Liver (tissue), 9 donors: ENCODE data around the gene ERH. TPM values are rescaled to one million over a fixed set of nuclear protein-coding genes. Genes with fewer than 3 reads are reported as not detected.

Experiments
- DNase-seq: peaks from one replicate; pipeline ENCODE4 v3.0.0-alpha.2; 2017; ENCODE audit warnings: low spot score
- H3K27ac ChIP-seq, 2 donors: one replicate each; pipeline ENCODE4 v1.7.0; 2013; ENCODE audit warnings: inconsistent platforms in 2 of 2, low read length in 2 of 2, control low read depth in 1 of 2, low read depth in 1 of 2, mild to moderate bottlenecking in 1 of 2
- H3K27me3 ChIP-seq, 4 donors: one replicate each; pipeline versions ENCODE4 v1.6.1 to v1.7.0; 2013; ENCODE audit warnings: low read length in 3 of 4, inconsistent platforms in 1 of 4, mild to moderate bottlenecking in 1 of 4, moderate library complexity in 1 of 4; ENCODE audit not compliant: control insufficient read depth in 4 of 4, insufficient read depth in 4 of 4
- H3K36me3 ChIP-seq, 4 donors: one replicate each; pipeline versions ENCODE4 v1.6.1 to v1.7.0; 2013; ENCODE audit warnings: low read length in 3 of 4, mild to moderate bottlenecking in 3 of 4, low read depth in 1 of 4, moderate library complexity in 1 of 4; ENCODE audit not compliant: control insufficient read depth in 4 of 4, insufficient read depth in 3 of 4
- H3K4me1 ChIP-seq, 4 donors: one replicate each; pipeline versions ENCODE4 v1.6.1 to v1.7.0; 2013; ENCODE audit warnings: low read length in 3 of 4, mild to moderate bottlenecking in 3 of 4, moderate library complexity in 1 of 4; ENCODE audit not compliant: control insufficient read depth in 4 of 4, insufficient read depth in 4 of 4
- H3K4me3 ChIP-seq, 3 donors: one replicate each; pipeline versions ENCODE4 v1.6.1 to v1.7.0; 2013; ENCODE audit warnings: low read length in 3 of 3, control low read depth in 1 of 3, low read depth in 1 of 3, mild to moderate bottlenecking in 1 of 3
- H3K9ac ChIP-seq, 2 donors: one replicate each; pipeline ENCODE4 v1.7.0; 2013; ENCODE audit warnings: low read length in 2 of 2, mild to moderate bottlenecking in 2 of 2, moderate library complexity in 2 of 2, control low read depth in 1 of 2, low read depth in 1 of 2
- H3K9me3 ChIP-seq, 4 donors: one replicate each; pipeline versions ENCODE4 v1.6.1 to v1.7.0; 2013; ENCODE audit warnings: low read length in 3 of 4; ENCODE audit not compliant: control insufficient read depth in 4 of 4
- EGR1 ChIP-seq, 2 donors: IDR thresholded peaks; 2 replicates each; pipeline ENCODE4 v1.6.1; 2016 to 2018; ENCODE audit warnings: antibody characterized with exemption in 2 of 2, low read depth in 2 of 2
- FOXA1 ChIP-seq: IDR thresholded peaks from 2 replicates; pipeline ENCODE4 v1.6.1; 2016; ENCODE audit warnings: antibody characterized with exemption
- FOXA2 ChIP-seq: IDR thresholded peaks from 2 replicates; pipeline ENCODE4 v1.6.1; 2016; ENCODE audit warnings: antibody characterized with exemption
- GABPA ChIP-seq, 2 donors: IDR thresholded peaks in 1 of 2; conservative IDR thresholded peaks in 1 of 2; 2 replicates each; pipeline ENCODE4 v1.6.1; 2016; ENCODE audit warnings: antibody characterized with exemption in 2 of 2, mild to moderate bottlenecking in 1 of 2, moderate library complexity in 1 of 2
- HNF4A ChIP-seq, 2 donors: conservative IDR thresholded peaks; 2 replicates each; pipeline ENCODE4 v1.6.1; 2016; ENCODE audit warnings: antibody characterized with exemption in 2 of 2, mild to moderate bottlenecking in 2 of 2
- HNF4G ChIP-seq: IDR thresholded peaks from 2 replicates; pipeline ENCODE4 v1.6.1; 2016; ENCODE audit warnings: antibody characterized with exemption
- NR2F2 ChIP-seq: IDR thresholded peaks from 2 replicates; pipeline ENCODE4 v1.6.1; 2016; ENCODE audit warnings: antibody characterized with exemption
- RAD21 ChIP-seq, 2 donors: IDR thresholded peaks; 2 replicates each; pipeline ENCODE4 v1.6.1; 2016; ENCODE audit warnings: antibody characterized with exemption in 2 of 2, mild to moderate bottlenecking in 2 of 2
- RXRA ChIP-seq, 2 donors: IDR thresholded peaks; 2 replicates each; pipeline ENCODE4 v1.6.1; 2017 to 2018; ENCODE audit warnings: antibody characterized with exemption in 2 of 2, mild to moderate bottlenecking in 1 of 2
- SP1 ChIP-seq: IDR thresholded peaks from 2 replicates; pipeline ENCODE4 v1.6.1; 2018; ENCODE audit warnings: antibody characterized with exemption, mild to moderate bottlenecking
- TAF1 ChIP-seq: conservative IDR thresholded peaks from 2 replicates; pipeline ENCODE4 v1.6.1; 2016; ENCODE audit warnings: antibody characterized with exemption, mild to moderate bottlenecking
- YY1 ChIP-seq: IDR thresholded peaks from 2 replicates; pipeline ENCODE4 v1.6.1; 2016; ENCODE audit warnings: antibody characterized with exemption, mild to moderate bottlenecking
- WGBS: extraction: QIAGEN DNeasy Blood & Tissue Kit; methylation state at CpG from one replicate; pipeline ENCODE4 v1.1.7; 2013; 5-methylcytosine and 5-hydroxymethylcytosine counted together
- polyA plus RNA-seq, 2 donors: library from polyadenylated mRNA; stranded (reverse) in 1 of 2; unstranded in 1 of 2; fragments of 200-250 nt in 1 of 2; fragments of >200 nt in 1 of 2; fragmentation: Nextera tagmentation in 1 of 2; extraction: Ambion mirVana in 1 of 2; gene quantifications; one replicate each; pipeline versions ENCODE4 v1.2.1 to v1.2.3, GENCODE V29; 2013 to 2015
- total RNA-seq, 2 donors: library from RNA; depleted of rRNA; stranded (reverse); fragments of >200 nt; gene quantifications; one replicate each; pipeline ENCODE4 v1.2.3, GENCODE V29; 2014
- TF ChIP-seq, protein P1 (sequence below): IDR thresholded peaks from 2 replicates; pipeline ENCODE4 v1.6.1; 2016; ENCODE audit warnings: antibody characterized with exemption
- TF ChIP-seq, protein P2 (sequence below): IDR thresholded peaks from 2 replicates; pipeline ENCODE4 v1.6.1; 2016; ENCODE audit warnings: antibody characterized with exemption
- TF ChIP-seq, protein P3 (sequence below): IDR thresholded peaks from 2 replicates; pipeline ENCODE4 v1.6.1; 2016; ENCODE audit warnings: antibody characterized with exemption, mild to moderate bottlenecking
- TF ChIP-seq, protein P4 (sequence below): IDR thresholded peaks from 2 replicates; pipeline ENCODE4 v1.6.1; 2016; ENCODE audit warnings: antibody characterized with exemption
- donor health status: healthy.
- donor health status: healthy.
- donor health status: healthy.
- donor health status: healthy.
- donor health status: healthy.

Gene ERH
- total and polyA plus RNA-seq, 4 donors, result 49.2 to 78.0 (median 63.4) TPM

DNA sequence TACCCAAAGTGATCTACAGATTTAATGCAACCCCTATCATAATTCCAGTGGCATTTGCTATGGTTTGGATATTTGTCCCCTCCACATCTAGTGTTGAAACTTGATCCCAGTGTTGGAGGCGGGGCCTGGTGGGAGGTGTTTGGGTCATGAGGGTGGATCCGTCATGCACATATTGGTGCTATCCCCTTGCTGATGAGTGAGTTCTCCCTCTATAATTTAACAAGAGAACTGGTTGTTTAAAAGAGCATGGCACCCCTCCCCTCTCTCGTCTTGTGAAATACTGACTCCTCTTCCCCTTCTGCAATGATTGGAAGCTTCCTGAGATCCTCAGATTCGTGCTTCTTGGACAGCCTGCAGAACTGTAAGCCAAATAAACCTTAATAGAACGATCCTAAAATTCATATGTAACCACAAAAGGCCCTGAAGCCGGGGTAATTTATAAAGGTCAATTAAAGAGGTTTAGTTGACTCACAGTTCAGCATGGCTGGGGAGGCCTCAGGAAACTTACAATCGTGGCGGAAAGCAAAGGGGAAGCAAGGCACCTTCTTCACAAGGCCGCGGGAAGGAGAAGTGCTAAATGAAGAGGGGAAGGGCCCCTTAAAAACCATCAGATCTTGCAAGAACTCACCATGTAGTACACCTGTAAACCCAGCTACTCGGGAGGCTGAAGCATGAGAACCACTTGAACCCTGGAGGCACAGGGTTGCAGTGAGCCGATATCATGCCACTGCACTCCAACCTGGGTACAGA, 41.6 kb upstream of the ERH start:
- WGBS, result 89% methylated on average over 12 of the region's 12 CpGs
- DNase-seq, result no peak
- Histone ChIP-seq H3K36me3 (peaks cover 0 to 13% (median 6%) of the 10 kb centered on the region in 4 donors), H3K27ac (no peak overlapping the region), H3K4me1 (no peaks in the 10 kb centered on the region), H3K9ac (no peak overlapping the region), H3K4me3 (no peak overlapping the region), H3K27me3 (no peaks in the 10 kb centered on the region), H3K9me3 (no peaks in the 10 kb centered on the region)
- TF ChIP-seq TAF1 (no peak), HNF4A (conservative IDR thresholded peaks at IDR 0.05) (no peak), HNF4G (no peak), GABPA (IDR thresholded peaks at IDR 0.05 in 1 of 2, conservative IDR thresholded peaks at IDR 0.05 in 1 of 2) (no peak), EGR1 (IDR thresholded peaks at IDR 0.05; ENCODE audit: low read depth in 2 of 2) (no peak), FOXA1 (no peak), FOXA2 (no peak), NR2F2 (no peak), RXRA (IDR thresholded peaks at IDR 0.05) (no peak), YY1 (no peak)
- TF ChIP-seq, protein P1, sequence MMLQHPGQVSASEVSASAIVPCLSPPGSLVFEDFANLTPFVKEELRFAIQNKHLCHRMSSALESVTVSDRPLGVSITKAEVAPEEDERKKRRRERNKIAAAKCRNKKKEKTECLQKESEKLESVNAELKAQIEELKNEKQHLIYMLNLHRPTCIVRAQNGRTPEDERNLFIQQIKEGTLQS, result no peak
- TF ChIP-seq, protein P2, sequence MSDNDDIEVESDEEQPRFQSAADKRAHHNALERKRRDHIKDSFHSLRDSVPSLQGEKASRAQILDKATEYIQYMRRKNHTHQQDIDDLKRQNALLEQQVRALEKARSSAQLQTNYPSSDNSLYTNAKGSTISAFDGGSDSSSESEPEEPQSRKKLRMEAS, result no peak
- TF ChIP-seq, protein P3, sequence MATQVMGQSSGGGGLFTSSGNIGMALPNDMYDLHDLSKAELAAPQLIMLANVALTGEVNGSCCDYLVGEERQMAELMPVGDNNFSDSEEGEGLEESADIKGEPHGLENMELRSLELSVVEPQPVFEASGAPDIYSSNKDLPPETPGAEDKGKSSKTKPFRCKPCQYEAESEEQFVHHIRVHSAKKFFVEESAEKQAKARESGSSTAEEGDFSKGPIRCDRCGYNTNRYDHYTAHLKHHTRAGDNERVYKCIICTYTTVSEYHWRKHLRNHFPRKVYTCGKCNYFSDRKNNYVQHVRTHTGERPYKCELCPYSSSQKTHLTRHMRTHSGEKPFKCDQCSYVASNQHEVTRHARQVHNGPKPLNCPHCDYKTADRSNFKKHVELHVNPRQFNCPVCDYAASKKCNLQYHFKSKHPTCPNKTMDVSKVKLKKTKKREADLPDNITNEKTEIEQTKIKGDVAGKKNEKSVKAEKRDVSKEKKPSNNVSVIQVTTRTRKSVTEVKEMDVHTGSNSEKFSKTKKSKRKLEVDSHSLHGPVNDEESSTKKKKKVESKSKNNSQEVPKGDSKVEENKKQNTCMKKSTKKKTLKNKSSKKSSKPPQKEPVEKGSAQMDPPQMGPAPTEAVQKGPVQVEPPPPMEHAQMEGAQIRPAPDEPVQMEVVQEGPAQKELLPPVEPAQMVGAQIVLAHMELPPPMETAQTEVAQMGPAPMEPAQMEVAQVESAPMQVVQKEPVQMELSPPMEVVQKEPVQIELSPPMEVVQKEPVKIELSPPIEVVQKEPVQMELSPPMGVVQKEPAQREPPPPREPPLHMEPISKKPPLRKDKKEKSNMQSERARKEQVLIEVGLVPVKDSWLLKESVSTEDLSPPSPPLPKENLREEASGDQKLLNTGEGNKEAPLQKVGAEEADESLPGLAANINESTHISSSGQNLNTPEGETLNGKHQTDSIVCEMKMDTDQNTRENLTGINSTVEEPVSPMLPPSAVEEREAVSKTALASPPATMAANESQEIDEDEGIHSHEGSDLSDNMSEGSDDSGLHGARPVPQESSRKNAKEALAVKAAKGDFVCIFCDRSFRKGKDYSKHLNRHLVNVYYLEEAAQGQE, result no peak
- TF ChIP-seq, protein P4, sequence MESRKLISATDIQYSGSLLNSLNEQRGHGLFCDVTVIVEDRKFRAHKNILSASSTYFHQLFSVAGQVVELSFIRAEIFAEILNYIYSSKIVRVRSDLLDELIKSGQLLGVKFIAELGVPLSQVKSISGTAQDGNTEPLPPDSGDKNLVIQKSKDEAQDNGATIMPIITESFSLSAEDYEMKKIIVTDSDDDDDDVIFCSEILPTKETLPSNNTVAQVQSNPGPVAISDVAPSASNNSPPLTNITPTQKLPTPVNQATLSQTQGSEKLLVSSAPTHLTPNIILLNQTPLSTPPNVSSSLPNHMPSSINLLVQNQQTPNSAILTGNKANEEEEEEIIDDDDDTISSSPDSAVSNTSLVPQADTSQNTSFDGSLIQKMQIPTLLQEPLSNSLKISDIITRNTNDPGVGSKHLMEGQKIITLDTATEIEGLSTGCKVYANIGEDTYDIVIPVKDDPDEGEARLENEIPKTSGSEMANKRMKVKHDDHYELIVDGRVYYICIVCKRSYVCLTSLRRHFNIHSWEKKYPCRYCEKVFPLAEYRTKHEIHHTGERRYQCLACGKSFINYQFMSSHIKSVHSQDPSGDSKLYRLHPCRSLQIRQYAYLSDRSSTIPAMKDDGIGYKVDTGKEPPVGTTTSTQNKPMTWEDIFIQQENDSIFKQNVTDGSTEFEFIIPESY, result no peak

DNA sequence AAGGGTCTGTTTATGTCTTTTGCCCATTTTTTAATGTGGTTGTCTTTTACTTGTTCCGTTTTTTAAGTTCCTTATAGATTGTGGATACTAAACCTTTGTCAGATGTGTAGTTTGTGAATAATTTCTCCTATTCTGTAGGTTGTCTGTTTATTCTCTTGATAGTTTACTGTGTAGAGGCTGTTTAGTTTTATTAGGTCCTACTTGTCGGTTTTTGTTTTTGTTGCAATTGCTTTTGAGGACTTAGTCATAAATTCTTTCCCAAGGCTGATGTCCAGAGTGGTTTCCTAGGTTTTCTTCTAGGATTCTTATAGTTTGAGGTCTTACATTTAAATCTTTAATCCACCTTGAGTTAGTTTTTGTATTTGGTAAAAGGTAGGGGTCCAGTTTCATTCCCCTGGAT, 34.3 kb upstream of the ERH start:
- peaks cover 0 to 3% (median 0%) of the 10 kb centered on the region in 4 donors for H3K36me3 ChIP-seq
- no peak for TF ChIP-seq GABPA (IDR thresholded peaks at IDR 0.05 in 1 of 2, conservative IDR thresholded peaks at IDR 0.05 in 1 of 2)
- no peak for TF ChIP-seq SP1
- TF ChIP-seq RAD21 (IDR thresholded peaks at IDR 0.05), result no peak
- TF ChIP-seq NR2F2, result no peak
- no peak for DNase-seq
- no peak overlapping the region for H3K27ac ChIP-seq
- H3K27me3 ChIP-seq, result no peaks in the 10 kb centered on the region
- H3K9ac ChIP-seq, result no peak overlapping the region
- H3K4me3 ChIP-seq, result no peak overlapping the region
- no peaks in the 10 kb centered on the region for H3K9me3 ChIP-seq
- peaks cover 0 to 7% (median 1%) of the 10 kb centered on the region in 4 donors for H3K4me1 ChIP-seq
- 97% methylated on average over 2 of the region's 2 CpGs for WGBS
